ENCODE data around the gene OR8G1. TPM values are rescaled to one million over a fixed set of nuclear protein-coding genes. Genes with fewer than 3 reads are reported as not detected.

The OR8G1 gene
- total and polyA plus RNA-seq, 11 donors, result not detected

- 18 to 30% (median 29%) methylated on average over 4 of the region's 4 CpGs for WGBS, 4 donors
- H3K36me3 ChIP-seq, result no peaks in the 10 kb centered on the region
- peak in 1 of 5 donors; percentile 29 for DNase-seq
- H3K27me3 ChIP-seq, result no peaks in the 10 kb centered on the region
- no peak overlapping the region for H3K4me3 ChIP-seq
- H3K4me1 ChIP-seq, result peaks cover 0 to 9% (median 0%) of the 10 kb centered on the region in 12 donors
- no peak for ATAC-seq
- no peak overlapping the region for H3K27ac ChIP-seq
- intact Hi-C loops (cut with DNase I), result loop anchor here in 4 of 10 donors (5.0 to 10.0 kb wide), 2 partner anchors 120 to 123 kb away; no protein-coding TSS in a partner anchor
- H3K9me3 ChIP-seq, result no peaks in the 10 kb centered on the region
- no peak for TF ChIP-seq POLR2A (IDR thresholded peaks at IDR 0.05)
- peak in 10 of 12 donors; percentile 20 to 72 (median 38) for TF ChIP-seq CTCF (IDR thresholded peaks at IDR 0.05)
Measured at GRCh38 chr11:124195189-124195734, 45.6 kb upstream of the OR8G1 start.

GRCh38 chr11:124197999-124198398 lies 42.9 kb upstream of the OR8G1 start:
- DNase-seq (no peak), ATAC-seq (no peak)
- no peak overlapping the region for H3K27ac ChIP-seq
- TF ChIP-seq CTCF (IDR thresholded peaks at IDR 0.05) (no peak), POLR2A (IDR thresholded peaks at IDR 0.05) (no peak)
- H3K4me3 ChIP-seq, result no peak overlapping the region
- intact Hi-C loops (cut with DNase I), result loop anchor here in 4 of 10 donors (5.0 to 10.0 kb wide), 2 partner anchors 123 to 126 kb away; no protein-coding TSS in a partner anchor
- no peaks in the 10 kb centered on the region for H3K36me3 ChIP-seq
- H3K9me3 ChIP-seq, result no peaks in the 10 kb centered on the region
- WGBS, 4 donors, result 72 to 83% (median 79%) methylated on average over 2 of the region's 2 CpGs
- H3K4me1 ChIP-seq, result peaks cover 0 to 8% (median 0%) of the 10 kb centered on the region in 12 donors
- no peaks in the 10 kb centered on the region for H3K27me3 ChIP-seq

- intact Hi-C loops (cut with DNase I), result loop anchor here in 4 of 10 donors (5.0 to 10.0 kb wide), 2 partner anchors 124 to 127 kb away; no protein-coding TSS in a partner anchor
- H3K4me1 ChIP-seq, result peaks cover 0 to 4% (median 0%) of the 10 kb centered on the region in 12 donors
Measured at GRCh38 chr11:124198897-124199296, 42.0 kb upstream of the OR8G1 start.

More at GRCh38 chr11:124198897-124199296, 42.0 kb upstream of the OR8G1 start:
- no peak overlapping the region for H3K4me3 ChIP-seq
- no peaks in the 10 kb centered on the region for H3K27me3 ChIP-seq
- ATAC-seq (no peak), DNase-seq (no peak)
- WGBS, 4 donors, result 79 to 89% (median 87%) methylated on average over 7 of the region's 7 CpGs
- no peaks in the 10 kb centered on the region for H3K36me3 ChIP-seq
- H3K27ac ChIP-seq, result no peak overlapping the region
- H3K9me3 ChIP-seq, result no peaks in the 10 kb centered on the region
- no peak for TF ChIP-seq CTCF (IDR thresholded peaks at IDR 0.05)
- no peak for TF ChIP-seq POLR2A (IDR thresholded peaks at IDR 0.05)

Measured in heart left ventricle (tissue), 16 donors.